Measurements from ENCODE around the gene ISM2.

Gene ISM2

GRCh38 chr14:77478029-77478428 is 20.6 kb downstream of the ISM2 start:
- TF ChIP-seq CTCF (conservative IDR thresholded peaks at IDR 0.05; ENCODE audit: low read depth, low read length): no peak
- H3K4me3 ChIP-seq (ENCODE audit: low read length): no peak overlapping the region
- no peak for DNase-seq (ENCODE audit: low read depth)

- no peak overlapping the region for H3K4me3 ChIP-seq (ENCODE audit: low read length)
- no peak for DNase-seq (ENCODE audit: low read depth)
- TF ChIP-seq CTCF (conservative IDR thresholded peaks at IDR 0.05; ENCODE audit: low read depth, low read length): no peak
Observed at GRCh38 chr14:77475432-77476115, 23.0 kb downstream of the ISM2 start.

- DNase-seq (ENCODE audit: low read depth): no peak
Observed at GRCh38 chr14:77474479-77475177, 24.0 kb downstream of the ISM2 start.

GRCh38 chr14:77473921-77474320 is 24.7 kb downstream of the ISM2 start:
- no peak for DNase-seq (ENCODE audit: low read depth)
- no peak for TF ChIP-seq CTCF (conservative IDR thresholded peaks at IDR 0.05; ENCODE audit: low read depth, low read length)

More at GRCh38 chr14:77474479-77475177, 24.0 kb downstream of the ISM2 start:
- no peak overlapping the region for H3K4me3 ChIP-seq (ENCODE audit: low read length)
- TF ChIP-seq CTCF (conservative IDR thresholded peaks at IDR 0.05; ENCODE audit: low read depth, low read length): no peak

GRCh38 chr14:77470224-77470870 is 28.3 kb downstream of the ISM2 start:
- DNase-seq (ENCODE audit: low read depth): no peak
- no peak overlapping the region for H3K4me3 ChIP-seq (ENCODE audit: low read length)
- no peak for TF ChIP-seq CTCF (conservative IDR thresholded peaks at IDR 0.05; ENCODE audit: low read depth, low read length)

More at GRCh38 chr14:77473921-77474320, 24.7 kb downstream of the ISM2 start:
- no peak overlapping the region for H3K4me3 ChIP-seq (ENCODE audit: low read length)

GRCh38 chr14:77469539-77469938 is 29.1 kb downstream of the ISM2 start:
- no peak for DNase-seq (ENCODE audit: low read depth)
- TF ChIP-seq CTCF (conservative IDR thresholded peaks at IDR 0.05; ENCODE audit: low read depth, low read length): no peak
- H3K4me3 ChIP-seq (ENCODE audit: low read length): no peak overlapping the region

Measured in retinal pigment epithelial cell (primary cell).